ENCODE results near the gene CCBE1.
"Not testable (repeated sequence)": the region's sequence is repeated elsewhere in the genome, so short reads cannot be mapped to it uniquely, and the experiment has no call there.

Gene CCBE1

DNA sequence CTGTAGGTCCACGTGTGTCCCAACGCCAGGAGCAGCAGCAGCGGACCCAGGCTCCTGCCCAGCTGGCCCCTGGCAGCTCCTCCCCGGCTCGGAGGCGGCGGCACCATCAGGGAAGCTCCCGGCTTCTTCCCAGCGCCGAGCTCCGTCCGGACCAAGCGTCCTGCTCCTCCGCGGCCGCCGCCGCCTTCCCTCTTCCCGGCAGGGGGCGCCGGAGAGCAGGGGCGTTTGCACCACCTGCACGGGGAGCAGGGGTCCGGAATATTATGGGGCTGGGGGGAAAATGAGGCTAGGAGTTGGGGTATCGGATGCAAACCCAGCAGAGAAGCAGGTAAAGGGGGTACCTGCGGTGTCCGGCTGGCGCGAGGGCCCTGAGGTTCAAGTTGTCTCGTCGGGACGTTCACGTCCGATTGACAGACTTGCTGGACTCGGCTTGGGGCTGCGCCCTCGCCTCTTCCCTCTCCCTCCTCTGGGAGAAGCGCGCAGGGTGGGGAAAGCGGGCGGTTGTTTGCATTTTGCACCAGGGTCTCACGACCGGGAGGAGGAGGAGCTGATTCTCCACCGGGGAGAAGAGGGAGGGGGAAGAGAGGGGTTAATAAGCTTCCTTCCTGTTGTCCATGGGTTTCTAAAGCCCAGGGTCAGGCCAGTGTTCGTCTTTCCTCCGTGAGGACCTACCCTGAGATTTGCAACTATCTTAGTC, at the start of gene CCBE1:
TSS of gene CCBE1 (minus strand) at position 188 of the 697 bp plus-strand sequence.
- TF ChIP-seq CTCF (conservative IDR thresholded peaks at IDR 0.05; ENCODE audit: low read length), result peak; percentile 73
- DNase-seq (ENCODE audit: low read depth), result peak; percentile 70
- H3K4me3 ChIP-seq (ENCODE audit: low read length), result peak within 1 kb of the TSS; percentile 89

- no peak for TF ChIP-seq CTCF (conservative IDR thresholded peaks at IDR 0.05; ENCODE audit: low read length)
- peak; percentile 100 for DNase-seq (ENCODE audit: low read depth)
- no peak overlapping the region for H3K4me3 ChIP-seq (ENCODE audit: low read length)
Observed at GRCh38 chr18:59744271-59744721, 47.1 kb upstream of the CCBE1 start.

GRCh38 chr18:59743566-59743965, 46.3 kb upstream of the CCBE1 start:
- peak; percentile 82 for DNase-seq (ENCODE audit: low read depth)
- H3K4me3 ChIP-seq (ENCODE audit: low read length), result no peak overlapping the region
- no peak for TF ChIP-seq CTCF (conservative IDR thresholded peaks at IDR 0.05; ENCODE audit: low read length)

DNA sequence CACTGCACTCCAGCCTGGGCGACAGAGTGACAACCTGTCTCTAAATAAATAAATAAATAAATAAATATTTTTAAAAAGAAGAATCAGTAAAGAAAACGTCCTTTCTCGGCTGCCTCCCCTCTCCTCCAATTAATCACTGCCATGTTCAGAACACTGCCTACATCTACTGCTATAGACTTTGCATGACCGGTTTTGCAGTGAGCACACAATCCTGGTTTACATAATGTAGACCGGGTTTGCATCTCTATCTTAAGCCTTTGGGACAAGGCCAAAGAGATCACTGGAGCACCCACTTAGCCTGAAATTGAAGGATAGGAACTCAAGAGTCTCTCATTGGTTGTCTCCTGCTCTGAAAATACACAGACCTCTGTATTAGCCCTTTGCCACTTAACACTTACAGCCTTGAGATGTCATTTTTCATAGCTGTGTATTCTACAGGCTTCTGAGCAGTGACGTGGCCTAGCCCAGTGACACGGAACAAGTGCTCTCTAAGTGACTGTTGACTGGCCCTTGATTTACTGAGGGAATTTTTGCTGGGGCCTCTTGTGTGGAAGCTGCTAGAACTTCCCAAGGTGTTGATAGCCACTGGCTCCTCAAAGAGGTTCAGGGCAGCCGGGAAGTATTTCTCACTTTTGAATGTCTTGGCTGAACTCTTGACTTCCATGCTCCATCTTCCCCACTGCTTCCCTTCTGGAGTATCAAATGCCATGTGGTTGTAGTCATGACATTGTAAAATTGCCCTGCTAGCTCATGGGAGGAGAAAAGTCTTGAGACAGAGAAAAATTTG, 45.3 kb upstream of the CCBE1 start:
- no peak overlapping the region for H3K4me3 ChIP-seq (ENCODE audit: low read length)
- TF ChIP-seq CTCF (conservative IDR thresholded peaks at IDR 0.05; ENCODE audit: low read length), result no peak
- peak; percentile 88 for DNase-seq (ENCODE audit: low read depth)

DNA sequence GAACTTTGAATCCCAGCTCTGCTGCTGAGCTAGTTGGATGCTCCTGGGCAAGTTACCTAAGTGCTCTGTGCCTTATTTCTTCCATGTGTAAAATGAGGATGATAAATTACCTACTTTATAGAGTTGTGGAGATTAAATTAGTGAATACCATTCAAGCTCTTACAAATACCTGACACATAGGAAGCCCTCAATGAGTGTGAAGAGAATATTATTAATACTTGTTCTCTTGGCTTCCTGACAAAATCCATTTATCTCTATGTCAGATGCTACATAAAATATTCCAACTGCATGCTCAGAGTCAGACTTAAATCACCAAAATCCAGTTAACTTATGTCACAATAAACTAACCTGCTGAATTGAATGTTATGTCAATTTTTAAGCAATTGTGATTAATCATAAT, 42.9 kb upstream of the CCBE1 start:
- no peak for TF ChIP-seq CTCF (conservative IDR thresholded peaks at IDR 0.05; ENCODE audit: low read length)
- no peak overlapping the region for H3K4me3 ChIP-seq (ENCODE audit: low read length)
- no peak for DNase-seq (ENCODE audit: low read depth)

- TF ChIP-seq CTCF (conservative IDR thresholded peaks at IDR 0.05; ENCODE audit: low read length), result no peak
- H3K4me3 ChIP-seq (ENCODE audit: low read length), result no peak overlapping the region
- DNase-seq (ENCODE audit: low read depth), result no peak
Observed at GRCh38 chr18:59737776-59738300, 40.6 kb upstream of the CCBE1 start.

DNA sequence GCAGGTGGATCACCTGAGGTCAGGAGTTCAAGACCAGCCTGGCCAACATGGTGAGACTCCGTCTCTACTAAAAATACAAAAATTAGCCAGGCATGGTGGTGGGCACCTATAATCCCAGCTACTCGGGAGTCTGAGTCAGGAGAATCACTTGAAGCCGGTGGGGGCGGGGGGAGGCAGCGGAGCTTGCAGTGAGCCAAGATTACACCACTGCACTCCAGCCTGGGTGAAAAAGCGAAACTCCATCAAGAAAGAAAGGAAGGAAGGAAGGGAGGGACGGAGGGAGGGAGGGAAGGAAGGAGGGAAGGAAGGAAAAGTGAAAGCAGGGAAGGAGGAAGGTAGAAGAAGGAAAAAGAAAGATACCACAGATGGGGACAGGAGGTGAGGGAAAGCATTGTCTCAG, 40.1 kb upstream of the CCBE1 start:
- DNase-seq (ENCODE audit: low read depth); H3K4me3 ChIP-seq (ENCODE audit: low read length): not testable (repeated sequence)
